K562 (cell line): Measurements from ENCODE around the gene KIAA0825. TPM values are rescaled to one million over a fixed set of nuclear protein-coding genes. Genes with fewer than 3 reads are reported as not detected.

ENCODE experiments used
- ATAC-seq: fragments of 200-7000 bp; cut with Tn5 transposase; 3 replicates; pipeline ENCODE4 v1.9.1; 2020; ENCODE audit warnings: moderate library complexity
- BruUV-seq: library from RNA; stranded (reverse); fragments of 400-500 nt; replicated peaks from 2 replicates; lab custom pipeline; 2021; lab: Mats Ljungman, UMichigan
- CTCF ChIA-PET: fragments of 300-600 bp; formaldehyde crosslinking; extraction: SDS; loops from one replicate; lab custom pipeline; 2021; ENCODE audit warnings: low intra/inter-chr PET ratio; lab: Yijun Ruan, JAX
- POLR2A ChIA-PET: fragments of 300-600, 350-650 bp; sonication (Branson Sonifier 250); formaldehyde crosslinking; extraction: SDS; loops from one replicate; lab custom pipeline; 2021; ENCODE audit warnings: antibody characterized with exemption, inconsistent platforms; lab: Yijun Ruan, JAX
- DNase-seq, 4 experiments: peaks; one replicate each; pipeline versions ENCODE4 v3.0.0 to v3.0.0-alpha.2; 2011 to 2018; ENCODE audit warnings: low spot score in 3 of 4, mixed read lengths in 3 of 4; ENCODE audit errors: extremely low read depth in 1 of 4
- FAIRE-seq: peaks from 2 replicates; lab custom pipeline; 2011; peaks lifted over from hg19 to GRCh38; lab: Jason Lieb, UNC
- H2AFZ ChIP-seq: 2 replicates; pipeline ENCODE4 v1.6.0; 2011; ENCODE audit warnings: low read depth, low read length, control low read depth, inconsistent platforms
- H3K27ac ChIP-seq: fragments of 200-600 bp; 3 replicates; pipeline ENCODE4 v1.8.0; 2011; ENCODE audit warnings: low read depth, mild to moderate bottlenecking, control low read depth, inconsistent platforms, low read length, moderate library complexity, mixed read lengths; ENCODE audit errors: extremely low read depth
- H3K27me3 ChIP-seq, 2 experiments: fragments of 300-600 bp in 1 of 2; 2 replicates in 1 of 2; 3 replicates in 1 of 2; pipeline versions ENCODE4 v1.6.0 to v1.8.0; 2011; ENCODE audit warnings: inconsistent platforms in 2 of 2, low read length in 2 of 2, mild to moderate bottlenecking in 1 of 2, mixed read lengths in 1 of 2, moderate library complexity in 1 of 2; ENCODE audit not compliant: control insufficient read depth in 2 of 2, insufficient read depth in 2 of 2
- H3K36me3 ChIP-seq: fragments of 300-600 bp; 3 replicates; pipeline ENCODE4 v1.8.0; 2011; ENCODE audit warnings: mild to moderate bottlenecking, low read length, inconsistent platforms; ENCODE audit not compliant: control insufficient read depth, insufficient read depth
- H3K4me1 ChIP-seq, 2 experiments: fragments of 200-600 bp in 1 of 2; replicated peaks in 1 of 2; 2 replicates in 1 of 2; 3 replicates in 1 of 2; pipeline versions ENCODE4 v1.5.1 to v1.8.0; 2011; ENCODE audit warnings: inconsistent platforms in 2 of 2, low read length in 2 of 2, mild to moderate bottlenecking in 1 of 2, mixed read lengths in 1 of 2, moderate library complexity in 1 of 2; ENCODE audit not compliant: control insufficient read depth in 2 of 2, insufficient read depth in 2 of 2
- H3K4me2 ChIP-seq: 2 replicates; pipeline ENCODE4 v1.6.1; 2011; ENCODE audit warnings: low read length, control low read depth, inconsistent platforms, mixed read lengths; ENCODE audit not compliant: insufficient read depth
- H3K4me3 ChIP-seq: fragments of 200-600 bp; sonication (generic), shearing (Covaris generic); 2 replicates; pipeline ENCODE4 v1.5.1; 2016; ENCODE audit warnings: control low read depth, inconsistent platforms
- H3K79me2 ChIP-seq: fragments of 200-600 bp; 3 replicates; pipeline ENCODE4 v1.8.0; 2011; ENCODE audit warnings: low read length, inconsistent platforms; ENCODE audit not compliant: control insufficient read depth, insufficient read depth
- H3K9ac ChIP-seq, 2 experiments: 2 replicates each; pipeline versions ENCODE4 v1.6.0 to v1.6.1; 2011; ENCODE audit warnings: low read depth in 2 of 2, low read length in 2 of 2, control low read depth in 1 of 2, inconsistent platforms in 1 of 2, mild to moderate bottlenecking in 1 of 2, mixed read lengths in 1 of 2; ENCODE audit not compliant: insufficient read depth in 1 of 2
- H3K9me1 ChIP-seq: one replicate; pipeline ENCODE4 v1.6.0; 2011; ENCODE audit warnings: inconsistent platforms, mild to moderate bottlenecking, low read length, moderate library complexity; ENCODE audit not compliant: control insufficient read depth, insufficient read depth
- H3K9me3 ChIP-seq: replicated peaks from 2 replicates; pipeline ENCODE4 v1.5.1; 2011; ENCODE audit warnings: low read depth, low read length, inconsistent platforms; ENCODE audit not compliant: control insufficient read depth, insufficient read depth
- H4K20me1 ChIP-seq: replicated peaks from 2 replicates; pipeline ENCODE4 v1.6.1; 2011; ENCODE audit warnings: low read length, inconsistent platforms, mixed read lengths; ENCODE audit not compliant: control insufficient read depth, insufficient read depth
- ARHGAP35 ChIP-seq: fragments of 450-650 bp; IDR thresholded peaks from 2 replicates; pipeline ENCODE4 v1.6.1; 2018; ENCODE audit not compliant: partially characterized antibody
- CUX1 ChIP-seq: fragments of 200-800 bp; sonication (Bioruptor generic); IDR thresholded peaks from 2 replicates; pipeline ENCODE4 v1.6.1; 2016; ENCODE audit warnings: missing genetic modification characterization, missing compliant biosample characterization
- DEAF1 ChIP-seq: fragments of 450-650 bp; formaldehyde crosslinking; IDR thresholded peaks from 2 replicates; pipeline ENCODE4 v1.4.0; 2020; ENCODE audit warnings: mild to moderate bottlenecking, moderate library complexity
- E2F1 ChIP-seq: sonication (generic); formaldehyde crosslinking; IDR thresholded peaks from 2 replicates; pipeline ENCODE4 v1.8.1; 2023; ENCODE audit warnings: mild to moderate bottlenecking, missing genetic modification reagents, moderate library complexity
- GMEB1 ChIP-seq: fragments of 250-450 bp; sonication (Bioruptor Pico); IDR thresholded peaks from 2 replicates; pipeline ENCODE4 v1.4.0; 2020; ENCODE audit warnings: mild to moderate bottlenecking
- HDAC8 ChIP-seq: fragments of 450-650 bp; IDR thresholded peaks from 2 replicates; pipeline ENCODE4 v1.6.1; 2016; ENCODE audit warnings: mild to moderate bottlenecking, missing genetic modification characterization, moderate library complexity, missing compliant biosample characterization
- KLF1 ChIP-seq: fragments of 450-650 bp; IDR thresholded peaks from 2 replicates; pipeline ENCODE4 v1.6.1; 2016; ENCODE audit warnings: missing genetic modification characterization, missing compliant biosample characterization
- LCOR ChIP-seq: sonication (generic); formaldehyde crosslinking; IDR thresholded peaks from 2 replicates; pipeline ENCODE4 v1.8.0; 2022; ENCODE audit warnings: mild to moderate bottlenecking, missing genetic modification reagents
- PPARD ChIP-seq: fragments of 250-450 bp; sonication (Bioruptor Pico); IDR thresholded peaks from 2 replicates; pipeline ENCODE4 v1.8.0; 2022; ENCODE audit warnings: inconsistent platforms, mild to moderate bottlenecking, moderate library complexity
- THRAP3 ChIP-seq: fragments of 450-650 bp; IDR thresholded peaks from 2 replicates; pipeline ENCODE4 v1.6.1; 2016; ENCODE audit warnings: mild to moderate bottlenecking, inconsistent platforms, borderline replicate concordance
- ZFPM2 ChIP-seq: fragments of 250-450 bp; sonication (Bioruptor Pico); IDR thresholded peaks from 2 replicates; pipeline ENCODE4 v1.5.1; 2022; ENCODE audit warnings: mild to moderate bottlenecking
- ZNF146 ChIP-seq: IDR thresholded peaks from one replicate; pipeline ENCODE4 v1.6.1; 2018; ENCODE audit warnings: missing compliant biosample characterization; ENCODE audit not compliant: unreplicated experiment
- WGBS: fragments of 100-300 bp; shearing (Covaris generic); methylation state at CpG from one replicate; pipeline ENCODE4 v1.1.6; 2016; ENCODE audit warnings: low coverage, mixed read lengths; ENCODE audit not compliant: insufficient coverage; ENCODE audit errors: missing lambda C conversion rate; 5-methylcytosine and 5-hydroxymethylcytosine counted together
- in situ Hi-C: fragments of 300-500 bp; cut with MboI; formaldehyde crosslinking; loops from 4 replicates; pipeline ENCODE4 v1.15.0; 2018; ENCODE audit warnings: inconsistent platforms, mixed read lengths
- intact Hi-C: fragments of 100-400 bp; cut with micrococcal nuclease; formaldehyde crosslinking; loops from 2 replicates; pipeline ENCODE4 v1.14.2; 2022
- polyA plus RNA-seq, 8 experiments: library from polyadenylated mRNA; depleted of rRNA in 4 of 8; stranded (reverse) in 5 of 8; unstranded in 3 of 8; fragments of >200 nt; fragmentation: Nextera tagmentation in 2 of 8; fragmentation: Illumina TruSeq in 1 of 8; extraction: Ambion mirVana in 2 of 8; extraction: Trizol in 1 of 8; gene quantifications; 2 replicates each; pipeline versions ENCODE4 v1.2.1 to v1.2.3, GENCODE V29; 2011 to 2014; ENCODE audit warnings: inconsistent platforms in 1 of 8, missing spikeins in 1 of 8
- total RNA-seq, 7 experiments: library from RNA; depleted of rRNA in 6 of 7; stranded (reverse); fragments of >200 nt in 6 of 7; fragmentation: Illumina TruSeq in 2 of 7; extraction: Trizol in 2 of 7; gene quantifications; 2 replicates each; pipeline versions ENCODE4 v1.2.1 to v1.2.3, GENCODE V29; 2011 to 2021; ENCODE audit warnings: low replicate concordance in 1 of 7

The KIAA0825 gene
- total and polyA plus RNA-seq, 9 of the 15 experiments (the other 6 are each of a cell fraction or from before 2014, with no cell fraction given), result 0.05 to 0.36 (median 0.16) TPM; not detected in 1

GRCh38 chr5:94499806-94500205 is 118.6 kb downstream of the KIAA0825 start:
- no peak for DNase-seq
- 0% methylated on average over 3 of the region's 3 CpGs for WGBS
- ChIA-PET POLR2A (no interaction called here), CTCF (no interaction called here)
- Histone ChIP-seq H3K4me1 (no peaks in the 10 kb centered on the region), H3K9me3 (no peaks in the 10 kb centered on the region), H4K20me1 (no peaks in the 10 kb centered on the region), H3K36me3 (no peaks in the 10 kb centered on the region), H3K9ac (no peak overlapping the region), H3K4me3 (no peak overlapping the region), H3K4me2 (no peak overlapping the region), H3K27me3 (no peaks in the 10 kb centered on the region), H3K79me2 (no peaks in the 10 kb centered on the region), H2AFZ (no peak overlapping the region), H3K9me1 (no peaks in the 10 kb centered on the region), H3K27ac (no peak overlapping the region)
- BruUV-seq, result no TSS peak
- in situ Hi-C loops, result no loop called here
- no peak for FAIRE-seq
- no peak for ATAC-seq
- intact Hi-C loops, result no loop called here
- no peak for TF ChIP-seq ZNF146 (CRISPR knock-in tag)
- TF ChIP-seq ZFPM2 (CRISPR knock-in tag), result no peak
- TF ChIP-seq PPARD (CRISPR knock-in tag), result no peak
- TF ChIP-seq HDAC8 (tag), result no peak
- TF ChIP-seq GMEB1 (CRISPR knock-in tag), result no peak
- TF ChIP-seq ARHGAP35, result no peak
- no peak for TF ChIP-seq LCOR (CRISPR knock-in tag)
- no peak for TF ChIP-seq E2F1 (CRISPR knock-in tag)
- TF ChIP-seq KLF1 (tag), result no peak
- no peak for TF ChIP-seq DEAF1
- TF ChIP-seq CUX1 (CRISPR knock-in tag), result no peak
- no peak for TF ChIP-seq THRAP3
